Esophagus muscularis mucosa (tissue), 4 donors: Measurements from ENCODE around the gene CACNA2D3. TPM values are rescaled to one million over a fixed set of nuclear protein-coding genes. Genes with fewer than 3 reads are reported as not detected.

ENCODE experiments used
- DNase-seq: peaks from one replicate; pipeline ENCODE4 v3.0.0-alpha.2; 2017; ENCODE audit errors: extremely low spot score
- H3K27ac ChIP-seq, 4 donors: fragments of 200-600 bp; sonication (generic); replicated peaks in 1 of 4; 1 replicate in 3 of 4; 2 replicates in 1 of 4; pipeline ENCODE4 v1.5.1; 2016 to 2019; ENCODE audit warnings: mild to moderate bottlenecking in 1 of 4
- H3K27me3 ChIP-seq, 4 donors: fragments of 200-600 bp; sonication (generic); one replicate each; pipeline versions ENCODE4 v1.5.1 to v1.6.0; 2016 to 2019
- H3K36me3 ChIP-seq, 4 donors: fragments of 200-600 bp; sonication (generic); one replicate each; pipeline ENCODE4 v1.5.1; 2016 to 2019
- H3K4me1 ChIP-seq, 4 donors: fragments of 200-600 bp; sonication (generic); one replicate each; pipeline ENCODE4 v1.5.1; 2016 to 2019
- H3K4me3 ChIP-seq, 4 donors: fragments of 200-600 bp; sonication (generic); 1 replicate in 2 of 4; 2 replicates in 2 of 4; pipeline ENCODE4 v1.5.1; 2016 to 2019; ENCODE audit warnings: mild to moderate bottlenecking in 4 of 4, moderate library complexity in 1 of 4
- H3K9me3 ChIP-seq, 4 donors: fragments of 200-600 bp; sonication (generic); 1 replicate in 3 of 4; 2 replicates in 1 of 4; pipeline ENCODE4 v1.5.1; 2016 to 2019
- EP300 ChIP-seq: sonication (generic); formaldehyde crosslinking; IDR thresholded peaks from one replicate; pipeline ENCODE4 v1.6.1; 2017; ENCODE audit warnings: antibody characterized with exemption
- POLR2A ChIP-seq: fragments of 450-650 bp; IDR thresholded peaks from one replicate; pipeline ENCODE4 v1.6.1; 2017; ENCODE audit warnings: antibody characterized with exemption, moderate library complexity, mild to moderate bottlenecking, low read depth
- POLR2AphosphoS5 ChIP-seq, 2 donors: sonication (generic); formaldehyde crosslinking; IDR thresholded peaks; one replicate each; pipeline ENCODE4 v1.6.1; 2017; ENCODE audit warnings: antibody characterized with exemption in 2 of 2
- WGBS: methylation state at CpG from one replicate; pipeline ENCODE4 v1.1.5; 2018; 5-methylcytosine and 5-hydroxymethylcytosine counted together
- intact Hi-C: fragments of 100-400 bp; cut with DNase I; formaldehyde crosslinking; loops from one replicate; pipeline ENCODE4 v1.15.1; 2023
- total RNA-seq, 4 donors: library from RNA; depleted of rRNA; stranded (reverse); fragments of >200 nt; gene quantifications; one replicate each; pipeline versions ENCODE4 v1.1.0 to v1.2.1, GENCODE V29; 2016
- TF ChIP-seq, protein P1 (sequence below), 3 experiments: fragments of 200-600 bp in 2 of 3; fragments of 450-650 bp in 1 of 3; sonication (generic) in 2 of 3; IDR thresholded peaks; one replicate each; pipeline ENCODE4 v1.5.1; 2017 to 2019; ENCODE audit warnings: antibody characterized with exemption in 3 of 3, mild to moderate bottlenecking in 2 of 3, moderate library complexity in 1 of 3

The CACNA2D3 gene
- total RNA-seq, 4 donors from 2014 or later: 2.5 to 6.3 (median 3.9) TPM

DNA sequence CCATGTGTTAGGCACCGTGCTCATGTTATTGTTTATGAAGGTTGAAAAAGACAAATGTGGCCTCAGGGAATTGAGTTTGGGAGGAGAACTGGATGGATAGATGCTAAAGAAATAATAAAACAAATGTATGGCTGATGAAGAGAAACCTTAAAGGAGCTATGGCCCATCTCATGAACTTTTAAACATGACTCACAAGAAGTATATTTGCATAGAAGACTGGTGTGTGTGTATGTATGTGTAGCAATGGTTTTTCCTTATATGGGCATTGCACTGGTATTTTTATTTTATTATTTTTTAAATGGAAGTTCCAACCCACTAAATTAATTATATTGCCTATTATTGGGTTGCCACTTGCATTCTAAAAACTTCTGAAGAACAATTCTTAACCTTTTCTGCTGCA, 31.1 kb downstream of the CACNA2D3 start:
- intact Hi-C loops: no loop called here
- no peak for DNase-seq
- WGBS: 65% methylated on average over 1 of the region's 1 CpG
- TF ChIP-seq EP300: no peak
- no peak for TF ChIP-seq POLR2AphosphoS5 (IDR thresholded peaks at IDR 0.05)
- TF ChIP-seq, protein P1, sequence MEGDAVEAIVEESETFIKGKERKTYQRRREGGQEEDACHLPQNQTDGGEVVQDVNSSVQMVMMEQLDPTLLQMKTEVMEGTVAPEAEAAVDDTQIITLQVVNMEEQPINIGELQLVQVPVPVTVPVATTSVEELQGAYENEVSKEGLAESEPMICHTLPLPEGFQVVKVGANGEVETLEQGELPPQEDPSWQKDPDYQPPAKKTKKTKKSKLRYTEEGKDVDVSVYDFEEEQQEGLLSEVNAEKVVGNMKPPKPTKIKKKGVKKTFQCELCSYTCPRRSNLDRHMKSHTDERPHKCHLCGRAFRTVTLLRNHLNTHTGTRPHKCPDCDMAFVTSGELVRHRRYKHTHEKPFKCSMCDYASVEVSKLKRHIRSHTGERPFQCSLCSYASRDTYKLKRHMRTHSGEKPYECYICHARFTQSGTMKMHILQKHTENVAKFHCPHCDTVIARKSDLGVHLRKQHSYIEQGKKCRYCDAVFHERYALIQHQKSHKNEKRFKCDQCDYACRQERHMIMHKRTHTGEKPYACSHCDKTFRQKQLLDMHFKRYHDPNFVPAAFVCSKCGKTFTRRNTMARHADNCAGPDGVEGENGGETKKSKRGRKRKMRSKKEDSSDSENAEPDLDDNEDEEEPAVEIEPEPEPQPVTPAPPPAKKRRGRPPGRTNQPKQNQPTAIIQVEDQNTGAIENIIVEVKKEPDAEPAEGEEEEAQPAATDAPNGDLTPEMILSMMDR (IDR thresholded peaks at IDR 0.05): no peak
- no peak for TF ChIP-seq POLR2A
- Histone ChIP-seq H3K4me1 (no peaks in the 10 kb centered on the region), H3K4me3 (no peak overlapping the region), H3K27ac (no peak overlapping the region), H3K27me3 (no peaks in the 10 kb centered on the region), H3K36me3 (no peaks in the 10 kb centered on the region), H3K9me3 (no peaks in the 10 kb centered on the region)

DNA sequence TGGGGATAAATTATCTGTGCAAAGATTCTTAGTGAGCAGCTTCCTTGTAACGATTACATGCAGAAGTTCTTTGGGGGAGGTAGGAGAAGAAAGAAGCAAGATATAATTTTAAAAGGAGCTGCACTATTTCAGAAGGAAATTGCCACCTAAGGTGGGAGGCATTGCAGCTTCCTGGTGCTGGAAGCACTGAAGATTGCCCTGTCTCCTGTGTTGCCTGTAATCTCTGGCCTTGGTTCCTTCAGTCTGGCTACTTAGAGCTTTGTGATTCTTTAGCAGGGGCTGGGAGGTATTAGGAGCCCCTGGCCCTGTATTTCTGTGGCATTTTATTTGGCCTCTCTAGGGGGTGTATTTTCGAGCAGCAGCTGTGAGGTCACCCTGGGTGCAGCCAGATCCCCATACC, 35.5 kb downstream of the CACNA2D3 start:
- TF ChIP-seq EP300 (no peak), POLR2A (no peak)
- H3K36me3 ChIP-seq: no peaks in the 10 kb centered on the region
- H3K4me3 ChIP-seq: no peak overlapping the region
- DNase-seq: no peak
- no peaks in the 10 kb centered on the region for H3K4me1 ChIP-seq
- WGBS: 58% methylated on average over 2 of the region's 2 CpGs
- intact Hi-C loops: no loop called here
- H3K27ac ChIP-seq: no peak overlapping the region
- H3K27me3 ChIP-seq: no peaks in the 10 kb centered on the region
- no peaks in the 10 kb centered on the region for H3K9me3 ChIP-seq

DNA sequence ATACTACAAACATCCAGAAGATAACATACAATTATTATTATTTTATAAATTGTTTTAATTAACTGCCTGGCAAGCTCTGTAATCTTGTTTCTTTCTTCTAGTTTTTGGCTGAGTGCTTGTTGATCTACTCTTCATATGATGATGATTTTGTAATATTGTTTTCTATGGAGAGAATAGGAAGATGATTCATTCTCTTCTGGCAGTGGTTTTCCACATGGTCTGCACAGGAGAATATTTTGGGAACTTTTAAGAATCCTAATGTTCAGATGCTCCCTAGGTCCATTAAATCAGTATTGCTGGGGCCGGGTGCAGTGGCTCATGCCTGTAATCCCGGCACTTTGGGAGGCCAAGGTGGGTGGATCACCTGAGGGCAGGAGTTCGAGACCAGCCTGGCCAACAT, 37.6 kb downstream of the CACNA2D3 start:
- Histone ChIP-seq H3K4me1 (no peaks in the 10 kb centered on the region), H3K4me3 (no peak overlapping the region), H3K36me3 (no peaks in the 10 kb centered on the region), H3K27ac (no peak overlapping the region), H3K27me3 (no peaks in the 10 kb centered on the region), H3K9me3 (no peaks in the 10 kb centered on the region)
- intact Hi-C loops: no loop called here
- WGBS: 63% methylated on average over 3 of the region's 3 CpGs
- TF ChIP-seq EP300 (no peak), POLR2AphosphoS5 (IDR thresholded peaks at IDR 0.05) (no peak), POLR2A (no peak)
- TF ChIP-seq, protein P1 (IDR thresholded peaks at IDR 0.05): no peak
- DNase-seq: no peak

DNA sequence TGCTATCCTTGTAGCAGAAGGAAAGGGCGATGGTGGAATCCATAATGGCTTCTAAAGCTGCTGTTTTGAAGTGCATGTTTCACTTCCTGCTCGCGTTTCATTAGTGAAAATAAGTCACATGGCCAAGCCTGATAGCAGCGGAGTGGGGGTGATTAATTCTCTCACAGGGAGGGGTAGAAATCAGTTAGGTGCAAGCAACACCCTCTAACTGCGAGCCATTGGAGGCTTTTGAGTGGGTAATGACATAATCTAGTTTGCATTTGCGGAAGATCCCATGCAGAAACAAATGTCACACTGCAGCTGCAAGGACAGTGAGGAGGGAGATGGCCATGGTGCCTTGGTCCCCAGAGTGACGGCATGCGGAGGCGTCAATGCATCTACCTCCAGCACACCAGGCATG, 41.1 kb downstream of the CACNA2D3 start:
- no peak overlapping the region for H3K27ac ChIP-seq
- 73% methylated on average over 9 of the region's 9 CpGs for WGBS
- DNase-seq: no peak
- H3K36me3 ChIP-seq: no peaks in the 10 kb centered on the region
- no peak overlapping the region for H3K4me3 ChIP-seq
- no peaks in the 10 kb centered on the region for H3K27me3 ChIP-seq
- no peaks in the 10 kb centered on the region for H3K4me1 ChIP-seq
- TF ChIP-seq, protein P1 (IDR thresholded peaks at IDR 0.05): no peak
- TF ChIP-seq EP300 (no peak), POLR2A (no peak), POLR2AphosphoS5 (IDR thresholded peaks at IDR 0.05) (no peak)
- intact Hi-C loops: no loop called here
- H3K9me3 ChIP-seq: no peaks in the 10 kb centered on the region

DNA sequence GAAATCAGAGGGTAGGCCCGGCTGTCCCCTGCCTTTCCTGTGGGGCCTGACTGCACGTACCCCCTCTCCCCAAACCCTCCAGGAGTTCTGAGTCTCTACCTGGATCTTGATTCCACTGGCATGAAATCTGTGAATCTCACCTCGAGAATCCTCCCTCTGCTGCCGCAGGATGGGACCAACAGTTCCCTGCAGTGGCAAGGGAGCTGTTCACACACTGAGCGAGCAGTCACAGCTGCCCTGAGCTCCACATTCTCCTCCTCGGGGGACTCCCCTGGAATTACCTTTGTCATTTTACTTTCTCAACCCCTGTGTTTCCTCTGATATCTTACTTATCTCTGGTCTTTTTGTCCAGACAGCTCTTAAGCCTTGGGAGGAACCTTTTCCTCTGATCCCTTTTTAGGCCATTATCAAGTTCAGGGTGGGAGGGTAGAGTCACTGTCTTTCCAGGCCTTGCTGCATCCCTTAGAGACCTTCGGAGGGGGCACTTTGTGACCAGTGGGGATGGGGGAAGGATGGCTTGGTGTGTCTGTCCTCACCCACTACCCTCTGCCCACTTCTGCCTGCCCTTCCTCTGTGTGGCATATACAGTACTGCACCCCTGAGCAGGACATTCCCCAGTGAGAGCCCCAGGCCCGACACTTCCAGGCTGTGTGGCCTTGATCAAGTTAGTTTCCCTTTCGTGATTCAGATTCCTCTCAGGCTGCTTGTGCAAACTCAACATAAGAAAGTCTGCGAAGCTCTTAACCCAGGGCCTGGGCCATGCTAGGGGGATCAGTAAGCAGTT, 42.0 kb downstream of the CACNA2D3 start:
- TF ChIP-seq, protein P1 (IDR thresholded peaks at IDR 0.05): no peak
- TF ChIP-seq EP300 (no peak), POLR2AphosphoS5 (IDR thresholded peaks at IDR 0.05) (no peak), POLR2A (no peak)
- Histone ChIP-seq H3K9me3 (no peaks in the 10 kb centered on the region), H3K27ac (no peak overlapping the region), H3K36me3 (no peaks in the 10 kb centered on the region), H3K4me3 (no peak overlapping the region), H3K27me3 (no peaks in the 10 kb centered on the region), H3K4me1 (no peaks in the 10 kb centered on the region)
- no peak for DNase-seq
- intact Hi-C loops: no loop called here
- WGBS: 66% methylated on average over 10 of the region's 10 CpGs
